ENCODE measurements around the gene CD81.
"Not testable (repeated sequence)": the region's sequence is repeated elsewhere in the genome, so short reads cannot be mapped to it uniquely, and the experiment has no call there.

The CD81 gene, protein sequence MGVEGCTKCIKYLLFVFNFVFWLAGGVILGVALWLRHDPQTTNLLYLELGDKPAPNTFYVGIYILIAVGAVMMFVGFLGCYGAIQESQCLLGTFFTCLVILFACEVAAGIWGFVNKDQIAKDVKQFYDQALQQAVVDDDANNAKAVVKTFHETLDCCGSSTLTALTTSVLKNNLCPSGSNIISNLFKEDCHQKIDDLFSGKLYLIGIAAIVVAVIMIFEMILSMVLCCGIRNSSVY

DNA sequence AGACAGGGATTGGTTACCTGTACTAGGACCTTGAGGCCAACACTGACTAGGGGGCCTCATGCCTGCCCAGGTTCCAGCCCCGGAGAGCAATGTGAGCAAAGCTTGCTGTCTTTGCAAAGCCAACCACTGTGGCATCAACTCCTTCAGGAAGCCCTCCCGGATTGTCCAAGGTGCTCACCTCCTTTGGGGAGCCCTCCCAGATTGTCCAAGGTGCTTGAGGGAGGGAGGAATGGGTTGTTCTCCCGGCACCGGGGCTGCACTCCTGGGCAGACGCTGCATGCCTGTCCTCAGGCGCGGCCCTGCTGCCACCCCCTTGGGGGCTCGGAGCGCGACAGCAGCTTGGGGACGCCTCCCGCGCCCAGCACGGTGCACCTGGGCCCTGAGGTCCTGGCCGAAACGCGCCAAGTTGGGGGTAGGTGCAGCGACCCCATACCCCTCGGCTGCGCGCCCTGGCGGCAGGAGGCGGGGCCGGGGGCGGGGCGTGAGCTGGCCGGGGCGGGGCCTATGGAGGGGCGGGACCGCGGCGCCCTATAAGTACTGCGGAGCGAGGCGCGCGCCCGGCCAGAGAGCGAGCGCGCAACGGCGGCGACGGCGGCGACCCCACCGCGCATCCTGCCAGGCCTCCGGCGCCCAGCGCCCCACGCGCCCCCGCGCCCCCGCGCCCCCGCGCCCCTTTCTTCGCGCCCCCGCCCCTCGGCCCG lies at the start of gene CD81:
CD81 (plus strand) TSS at position 560 of the 701 bp plus-strand sequence. CDS start 240 bp downstream, outside the sequence.
- DNase-seq: peak in 1 of 2 experiments; percentile 50

DNA sequence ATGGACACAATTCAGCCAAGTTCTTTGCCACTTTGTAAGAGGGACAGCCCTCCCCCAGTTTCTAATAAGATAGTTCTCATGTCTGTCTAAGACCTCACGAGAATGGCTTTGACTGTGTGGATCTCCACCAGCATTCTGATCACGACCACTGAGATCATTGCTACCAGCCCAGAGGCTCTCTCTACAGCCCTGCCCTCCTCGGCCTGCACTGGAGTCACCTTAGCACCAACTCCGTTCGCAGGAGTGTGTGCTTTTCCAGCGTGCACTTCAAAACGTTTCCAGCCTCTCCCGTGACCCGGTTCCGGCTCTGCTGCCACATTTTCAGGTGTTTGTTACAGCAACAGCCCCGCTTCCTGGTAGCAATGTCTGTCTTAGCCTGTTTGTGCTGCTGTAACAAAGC lies 49.1 kb upstream of the CD81 start:
- DNase-seq: no peak

DNA sequence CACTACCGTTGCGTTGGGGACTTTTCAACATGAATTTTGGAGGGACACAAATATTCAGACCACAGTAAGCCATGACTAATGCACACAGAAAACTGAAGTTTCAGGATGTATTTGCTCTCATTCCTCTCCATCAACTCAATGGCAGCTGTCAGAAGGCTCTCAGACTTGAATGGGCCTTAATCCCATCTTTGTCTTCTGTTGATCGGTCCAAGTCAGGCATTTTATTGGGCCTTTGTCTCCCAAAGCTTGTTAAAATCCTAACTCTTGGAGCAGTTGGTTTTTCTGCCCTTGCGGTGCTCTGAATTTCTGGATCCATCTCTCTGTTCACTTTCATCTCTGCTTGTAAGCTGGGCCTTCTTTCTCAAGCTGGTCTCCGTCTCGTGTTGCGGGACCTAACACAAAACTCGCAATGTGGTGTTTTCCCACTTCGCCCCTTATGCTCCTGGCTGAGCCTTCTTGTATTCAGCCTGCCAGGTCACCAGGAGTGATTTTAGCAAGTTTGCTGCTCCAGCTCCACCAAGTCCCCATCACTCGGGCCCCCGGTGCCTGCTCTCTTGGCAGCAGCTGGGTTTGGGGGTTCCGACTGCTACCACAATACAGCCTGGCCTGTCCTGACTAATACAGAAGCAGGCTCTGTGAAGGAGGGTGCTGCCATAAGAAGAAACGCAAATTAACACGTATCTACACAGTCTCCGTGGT lies 48.3 kb upstream of the CD81 start:
- no peak for DNase-seq

DNA sequence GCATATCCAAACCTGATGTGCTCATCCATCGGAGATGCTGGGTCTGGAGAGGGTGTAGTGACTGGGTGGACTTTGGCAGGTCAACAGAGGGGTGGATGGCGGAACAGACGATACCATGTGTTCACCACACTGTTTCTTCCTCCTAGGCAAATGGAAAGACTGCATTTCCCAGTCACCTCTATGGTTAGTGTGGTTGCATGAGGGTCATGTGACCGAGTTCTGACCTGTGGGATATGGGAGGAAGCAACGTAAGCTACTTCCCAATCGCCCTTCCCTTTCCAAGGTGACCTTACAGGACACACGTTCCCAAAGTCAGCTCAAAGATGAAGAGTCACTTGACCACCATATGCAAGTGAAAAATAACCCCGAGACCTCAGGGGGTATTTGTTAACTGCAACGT lies 47.6 kb upstream of the CD81 start:
- no peak for DNase-seq

DNA sequence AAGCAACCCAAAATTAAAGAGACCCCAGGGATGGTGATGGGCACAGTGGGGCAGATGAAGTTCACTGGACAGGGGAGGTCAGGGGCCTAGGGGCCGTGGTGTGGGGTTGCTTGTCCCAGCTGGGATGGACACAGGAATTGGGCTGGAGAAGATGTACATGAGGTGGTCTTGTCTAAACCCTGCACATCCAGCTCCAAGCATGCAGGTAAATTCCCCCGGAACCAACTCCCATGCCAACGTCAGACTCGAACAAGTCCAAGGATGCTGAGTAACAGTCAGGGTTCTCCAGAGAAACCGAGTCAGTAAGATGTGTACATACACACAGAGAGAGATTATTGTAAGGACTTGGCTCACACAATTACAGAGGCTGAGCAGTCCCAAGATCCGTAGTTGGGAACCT lies 46.4 kb upstream of the CD81 start:
- DNase-seq: no peak

DNA sequence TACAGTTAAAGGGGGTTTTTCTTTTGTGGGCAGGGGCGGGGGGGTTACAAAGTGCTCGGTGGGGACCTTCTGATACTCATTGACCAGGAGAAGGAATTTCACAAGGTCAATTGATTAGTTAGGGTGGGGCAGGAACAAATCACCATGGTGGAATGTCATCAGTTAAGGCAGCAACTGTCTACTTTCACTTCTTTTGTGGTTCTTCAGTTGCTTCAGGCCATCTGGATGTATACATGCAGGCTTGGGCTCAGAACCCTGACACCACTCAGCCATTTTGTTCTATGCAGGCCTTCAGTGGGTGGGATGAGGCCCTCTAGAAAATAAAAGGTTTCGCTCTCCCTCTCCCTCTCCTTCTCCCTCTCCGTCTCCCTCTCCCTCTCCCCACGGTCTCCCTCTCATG lies 45.7 kb upstream of the CD81 start:
- no peak for DNase-seq

DNA sequence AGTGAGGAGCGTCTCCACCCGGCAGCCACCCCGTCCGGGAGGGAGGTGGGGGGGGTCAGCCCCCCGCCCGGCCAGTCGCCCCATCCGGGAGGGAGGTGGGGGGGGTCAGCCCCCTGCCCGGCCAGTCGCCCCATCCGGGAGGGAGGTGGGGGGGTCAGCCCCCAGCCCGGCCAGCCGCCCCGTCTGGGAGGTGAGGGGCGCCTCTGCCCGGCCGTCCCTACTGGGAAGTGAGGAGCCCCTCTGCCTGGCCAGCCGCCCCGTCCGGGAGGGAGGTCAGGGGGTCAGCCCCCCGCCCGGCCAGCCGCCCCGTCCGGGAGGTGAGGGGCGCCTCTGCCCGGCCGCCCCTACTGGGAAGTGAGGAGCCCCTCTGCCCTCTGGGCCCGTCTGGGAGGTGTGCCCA lies 44.5 kb upstream of the CD81 start:
- DNase-seq: not testable (repeated sequence)

DNA sequence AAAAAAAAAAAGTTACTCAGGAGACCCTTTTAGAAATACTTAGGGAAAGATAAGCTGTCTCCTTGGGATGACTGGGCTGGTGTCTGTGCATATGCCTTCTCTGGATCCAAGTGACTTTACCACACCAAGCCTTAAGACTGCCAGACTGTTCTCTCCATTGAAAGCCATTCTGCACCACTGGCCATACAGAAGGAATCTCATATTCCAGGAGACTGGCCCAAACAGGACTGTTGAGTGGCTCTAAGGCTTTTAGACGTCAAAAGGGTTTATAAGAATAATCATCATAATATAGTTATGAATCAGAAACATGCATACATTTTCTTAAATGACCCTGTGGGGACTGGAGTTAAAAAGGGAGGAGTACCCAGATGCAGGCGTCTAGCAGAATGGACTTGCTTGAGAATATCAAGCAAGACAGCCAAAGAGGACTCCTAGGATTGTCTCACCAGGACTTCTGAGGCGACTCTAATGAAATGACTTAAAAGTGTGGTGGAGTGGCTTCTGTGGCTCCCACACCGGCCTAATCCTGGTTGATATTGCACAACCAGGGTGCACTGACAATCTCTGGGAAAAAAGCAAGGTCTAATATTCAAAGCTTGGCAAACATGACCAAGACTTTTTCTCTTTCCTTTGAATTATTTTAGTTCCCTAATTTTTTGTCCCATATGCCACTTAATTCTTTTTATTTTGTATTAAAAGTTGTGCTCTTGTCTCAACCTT lies 43.5 kb upstream of the CD81 start:
- DNase-seq: not testable (repeated sequence)

DNA sequence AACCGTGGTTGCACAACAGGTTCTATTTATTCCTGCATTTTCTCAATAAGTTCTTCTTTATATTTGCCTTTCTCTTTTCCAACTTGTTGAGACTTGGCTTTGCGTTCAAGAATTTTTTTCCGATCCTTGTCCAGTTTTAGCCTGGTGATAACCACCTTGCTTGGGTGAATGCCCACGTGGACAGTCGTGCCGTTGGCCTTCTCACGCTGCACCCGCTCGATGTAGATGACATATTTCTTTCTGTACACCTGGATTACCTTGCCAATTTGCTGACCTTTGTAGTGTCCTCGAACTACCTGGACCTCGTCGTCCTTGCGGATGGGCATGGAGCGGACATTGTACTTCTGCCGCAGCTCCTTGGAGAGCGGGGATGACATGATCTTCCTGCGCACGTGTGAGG lies 41.8 kb upstream of the CD81 start:
- DNase-seq: not testable (repeated sequence)

DNA sequence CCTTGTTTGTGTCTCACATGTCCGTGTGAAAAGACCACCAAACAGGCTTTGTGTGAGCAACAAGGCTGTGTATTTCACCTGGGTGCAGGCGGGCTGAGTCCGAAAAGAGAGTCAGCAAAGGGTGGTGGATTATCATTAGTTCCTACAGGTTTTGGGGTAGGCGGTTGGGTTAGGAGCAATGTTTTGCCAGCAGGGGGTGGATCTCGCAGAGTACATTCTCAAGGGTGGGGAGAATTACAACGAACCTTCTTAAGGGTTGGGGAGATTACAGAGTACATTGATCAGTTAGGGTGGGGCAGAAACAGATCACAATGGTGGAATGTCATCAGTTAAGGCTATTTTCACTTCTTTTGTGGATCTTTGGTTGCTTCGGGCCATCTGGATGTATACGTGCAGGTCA lies 38.4 kb upstream of the CD81 start:
- not testable (repeated sequence) for DNase-seq

DNA sequence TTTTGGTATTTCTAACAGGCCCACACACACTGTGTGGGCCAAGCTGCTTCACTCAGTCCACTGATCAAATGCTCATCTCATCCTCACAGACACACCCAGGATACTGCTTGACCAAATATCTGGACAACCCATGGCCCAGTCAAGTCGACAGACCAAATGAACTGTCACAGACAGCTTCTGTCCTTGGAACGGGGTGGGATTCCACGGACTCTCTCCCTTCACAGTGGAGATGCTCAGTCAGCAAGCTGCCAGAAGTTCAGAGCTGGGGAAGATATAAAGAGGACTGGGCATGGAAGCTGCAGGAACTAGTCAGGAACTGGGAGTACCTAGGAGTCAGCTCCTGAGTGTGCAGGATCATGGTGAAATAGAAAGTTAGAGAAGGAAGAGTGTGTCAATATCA lies 34.6 kb upstream of the CD81 start:
- no peak for DNase-seq

DNA sequence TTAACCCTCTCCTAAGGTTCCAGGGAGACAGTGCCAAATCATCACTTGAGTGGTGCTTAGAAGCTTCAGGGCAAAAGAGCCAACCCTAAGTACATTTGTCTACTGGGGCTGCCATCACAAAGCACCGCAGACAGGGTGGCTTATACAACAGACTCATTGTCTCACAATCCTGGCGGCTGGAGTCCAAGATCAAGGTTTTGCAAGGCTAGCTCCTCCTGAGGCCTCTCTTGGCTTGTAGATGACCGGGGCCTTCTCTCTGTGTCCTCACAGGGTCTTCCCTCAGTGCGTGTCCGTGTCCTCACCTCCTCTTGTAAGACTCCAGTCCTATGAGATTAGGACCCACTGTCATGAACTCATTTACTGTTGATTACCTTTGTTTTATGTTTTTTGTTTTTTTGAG lies 34.1 kb upstream of the CD81 start:
- no peak for DNase-seq

DNA sequence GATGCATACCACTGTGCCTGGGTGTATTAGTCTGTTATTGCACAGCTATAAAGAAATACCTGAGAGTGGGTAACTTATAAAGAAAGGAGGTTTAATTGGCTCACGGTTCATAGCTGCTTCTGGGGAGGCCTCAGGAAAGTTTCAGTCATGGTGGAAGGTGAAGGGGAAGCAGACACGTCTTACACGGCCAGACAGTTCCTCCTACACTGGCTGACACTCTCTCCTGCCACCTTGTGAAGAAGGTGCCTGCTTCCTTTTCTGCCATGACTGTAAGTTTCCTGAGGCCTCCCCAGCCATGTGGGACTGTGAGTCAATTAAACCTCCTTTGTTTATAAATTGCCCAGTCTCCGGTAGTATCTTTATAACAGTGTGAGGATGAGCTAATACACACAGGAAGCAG lies 33.6 kb upstream of the CD81 start:
- no peak for DNase-seq

DNA sequence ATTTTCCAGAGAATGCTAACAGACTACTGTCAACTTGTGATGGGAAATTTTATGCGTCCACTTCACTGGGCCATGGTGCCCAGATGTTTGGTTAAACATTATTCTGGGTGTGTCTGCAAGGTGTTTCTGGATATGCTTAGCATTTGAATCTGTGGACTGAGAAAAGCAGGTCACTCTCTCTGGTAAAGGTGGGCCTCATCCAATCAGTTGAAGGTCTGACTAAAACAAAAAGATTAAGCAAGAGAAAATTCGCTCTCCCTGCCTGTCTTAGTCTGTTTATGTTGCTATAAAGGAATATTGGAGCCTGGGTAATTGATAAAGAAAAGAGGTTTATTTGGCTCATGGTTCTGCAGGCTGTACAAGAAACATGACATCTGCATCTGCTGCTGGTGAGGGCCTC lies 32.1 kb upstream of the CD81 start:
- no peak for DNase-seq

DNA sequence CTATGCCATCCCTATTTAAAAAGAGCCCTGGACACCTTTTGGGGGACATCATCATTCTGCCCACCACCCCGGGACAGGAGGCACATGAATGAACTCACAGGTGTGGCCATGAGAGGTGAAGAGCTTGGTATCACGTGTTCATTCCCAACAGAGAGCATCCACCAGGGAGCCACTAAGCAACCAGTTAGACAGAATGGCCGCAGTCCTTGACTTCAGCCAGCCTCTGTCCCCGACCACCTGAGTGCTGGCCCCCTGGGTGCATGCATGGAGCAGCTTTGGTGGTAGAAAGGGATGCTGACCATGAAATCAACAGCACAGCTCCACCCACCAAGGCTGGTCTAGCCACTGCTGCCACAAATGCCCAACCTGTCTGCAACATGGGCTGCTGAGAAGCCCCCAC lies 31.1 kb upstream of the CD81 start:
- no peak for DNase-seq

DNA sequence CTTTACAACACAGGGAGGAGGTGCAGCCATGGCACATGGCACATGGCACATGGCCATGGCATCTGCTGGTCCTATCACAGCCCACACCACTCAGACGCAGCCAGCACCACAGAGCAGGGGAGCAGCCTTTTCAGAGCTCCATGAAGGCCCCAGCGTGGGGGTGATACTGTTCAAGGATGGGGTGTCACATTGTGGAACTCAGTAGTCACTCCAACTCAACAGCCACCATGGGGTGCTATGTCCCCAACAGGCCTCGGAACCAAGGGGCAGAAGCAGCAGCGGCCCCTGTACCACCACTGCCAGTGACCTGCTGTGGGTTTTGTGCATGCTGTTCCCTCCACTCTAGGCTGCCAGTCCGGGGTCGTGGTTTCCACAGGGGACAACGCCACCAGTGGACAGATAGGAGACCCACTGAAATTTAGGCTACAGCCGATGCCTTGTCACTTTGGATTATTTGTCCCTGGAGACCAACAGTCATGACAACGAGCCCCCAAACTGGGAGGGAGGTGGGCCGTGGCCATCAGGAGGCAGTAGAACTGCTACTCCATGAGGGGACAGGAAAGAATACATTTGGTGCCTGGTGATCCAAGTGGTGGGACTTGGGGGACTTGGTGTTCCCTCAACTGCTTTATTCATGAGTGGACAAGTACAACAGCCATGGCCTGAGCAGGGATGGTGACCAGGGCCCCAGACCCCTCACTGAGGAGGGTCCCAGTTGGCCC lies 30.4 kb upstream of the CD81 start:
- no peak for DNase-seq

DNA sequence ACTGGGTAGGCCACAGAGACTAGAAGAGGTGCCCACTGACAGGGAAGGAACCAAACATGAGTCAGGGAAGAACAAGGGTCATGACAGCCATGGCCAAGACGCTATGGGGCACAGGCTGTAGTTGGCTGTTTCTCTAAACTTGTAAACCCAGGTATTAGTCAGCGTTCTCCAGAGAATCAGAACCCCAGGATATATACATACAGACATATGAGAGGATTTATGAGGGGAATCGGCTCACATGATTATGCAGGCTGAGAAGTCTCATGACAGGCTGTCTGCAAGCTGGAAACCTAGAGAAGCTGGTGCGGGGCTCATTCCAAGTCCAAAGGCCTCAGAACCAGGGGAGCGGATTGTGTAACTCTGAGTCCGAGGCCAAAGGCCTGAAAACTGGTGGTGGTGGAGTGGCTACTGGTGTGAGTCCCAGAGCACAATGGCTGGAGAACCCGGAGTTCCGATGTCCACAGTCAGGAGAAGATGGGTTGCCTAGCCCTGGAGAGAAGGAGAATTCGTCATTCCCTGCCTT lies 29.7 kb upstream of the CD81 start:
- DNase-seq: no peak

DNA sequence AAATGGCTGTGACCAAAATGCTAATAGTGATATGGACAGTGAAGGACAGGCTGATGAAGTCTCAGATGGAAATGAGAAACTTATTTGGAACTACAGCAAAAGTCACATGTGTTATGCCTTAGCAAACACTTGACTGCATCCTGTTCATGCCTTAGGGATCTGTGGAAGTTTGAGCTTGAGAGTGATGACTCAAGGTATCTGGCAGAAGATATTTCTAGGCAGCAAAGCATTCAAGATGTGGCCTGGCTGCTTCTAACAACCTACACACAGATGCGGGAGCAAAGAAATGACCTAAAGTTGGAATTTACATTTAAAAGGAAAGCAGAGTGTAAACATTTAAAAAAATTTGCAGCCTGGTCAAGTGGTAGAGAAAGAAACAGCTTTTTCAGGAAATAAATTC lies 28.1 kb upstream of the CD81 start:
- no peak for DNase-seq

DNA sequence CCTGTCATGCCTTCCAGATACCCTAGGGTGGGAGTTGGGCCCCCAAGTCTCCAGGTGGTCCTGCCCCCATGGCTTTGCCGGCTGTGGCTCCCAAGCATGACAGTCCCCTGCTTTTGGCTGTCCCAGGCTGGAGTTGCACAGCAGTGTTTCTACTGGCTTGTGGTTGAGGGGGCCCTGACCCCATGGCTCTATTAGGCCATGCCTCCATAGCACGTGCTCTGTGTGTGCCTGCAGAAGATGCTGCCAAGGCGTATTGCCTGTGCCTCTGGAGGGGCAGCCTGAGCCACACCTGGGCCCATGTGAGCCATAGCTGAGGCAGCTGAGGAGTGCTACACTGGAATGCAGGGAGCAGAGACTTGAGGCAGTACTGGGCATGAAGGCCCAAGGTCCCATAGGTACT lies 25.4 kb upstream of the CD81 start:
- no peak for DNase-seq

DNA sequence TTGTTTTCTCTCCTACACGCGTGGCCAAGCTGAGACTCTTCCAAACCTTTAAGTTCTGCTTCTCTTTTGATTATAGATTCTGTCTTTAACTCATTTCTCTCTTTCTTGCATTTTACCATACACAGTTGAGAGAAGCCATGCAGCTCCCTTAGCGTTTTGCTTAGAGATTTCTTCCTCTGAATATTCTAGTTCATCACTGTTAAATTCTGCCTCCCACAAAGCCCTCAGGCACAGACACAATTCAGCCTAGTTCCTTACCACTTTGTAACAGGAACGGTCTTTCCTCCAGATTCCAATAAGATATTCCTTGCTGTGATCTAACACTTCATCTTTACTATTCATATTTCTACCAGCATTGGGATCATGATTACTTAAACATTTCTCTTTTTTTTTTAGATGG lies 24.7 kb upstream of the CD81 start:
- DNase-seq: no peak

DNA sequence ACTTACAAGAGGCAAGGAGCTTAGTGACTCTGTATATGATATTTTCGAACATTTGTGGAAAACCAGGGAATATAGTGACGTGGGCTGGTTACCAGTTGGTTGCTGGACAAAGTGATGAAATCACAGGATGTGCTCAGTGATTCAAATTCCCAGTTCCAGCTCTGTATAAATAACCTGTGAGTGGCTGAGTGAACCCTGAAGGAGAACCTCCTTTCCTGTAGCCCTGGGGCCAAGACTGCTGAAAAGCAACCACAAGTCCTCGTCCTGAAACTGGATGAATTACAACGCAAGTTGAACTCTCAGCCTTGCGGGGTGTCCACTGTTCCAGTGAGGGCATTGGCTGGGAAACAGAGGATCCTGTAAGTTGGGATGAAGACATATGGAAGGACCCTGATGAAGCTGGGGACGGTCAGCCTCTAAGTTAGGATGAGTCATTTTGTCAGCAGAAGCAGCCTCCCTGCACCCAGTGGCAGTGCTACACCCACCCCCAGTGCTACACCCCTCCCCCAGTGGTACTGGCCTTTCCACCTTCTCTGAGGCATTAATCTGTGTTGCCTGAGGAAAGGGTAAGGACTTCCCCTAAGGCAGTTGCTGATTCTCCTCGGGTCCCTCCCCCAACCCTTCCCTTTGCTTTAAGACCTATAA lies 22.0 kb upstream of the CD81 start:
- DNase-seq: no peak

DNA sequence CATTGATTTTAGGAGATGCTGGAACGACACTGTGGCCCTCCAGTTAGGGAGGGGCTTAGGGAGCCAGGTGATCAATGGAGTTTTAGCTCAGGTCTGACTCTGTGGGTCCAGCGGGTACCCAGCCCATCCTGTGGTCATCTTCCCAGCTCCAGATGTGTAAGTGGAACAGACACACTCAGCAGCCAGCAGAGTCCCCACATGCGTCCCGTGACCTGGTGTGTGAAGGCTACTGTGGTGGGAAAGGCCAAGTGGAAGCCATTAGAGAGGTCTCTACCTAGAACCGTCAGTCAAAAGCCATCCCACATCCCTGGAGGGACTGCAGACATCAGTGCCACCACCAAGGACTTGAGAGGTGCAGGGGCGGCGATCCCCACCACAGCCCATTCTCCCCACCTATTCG lies 19.9 kb upstream of the CD81 start:
- DNase-seq: no peak

Data from NCI-H526 (cell line).